Measurements from ENCODE around the gene TSPAN11.

Gene TSPAN11, protein sequence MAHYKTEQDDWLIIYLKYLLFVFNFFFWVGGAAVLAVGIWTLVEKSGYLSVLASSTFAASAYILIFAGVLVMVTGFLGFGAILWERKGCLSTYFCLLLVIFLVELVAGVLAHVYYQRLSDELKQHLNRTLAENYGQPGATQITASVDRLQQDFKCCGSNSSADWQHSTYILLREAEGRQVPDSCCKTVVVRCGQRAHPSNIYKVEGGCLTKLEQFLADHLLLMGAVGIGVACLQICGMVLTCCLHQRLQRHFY

GRCh38 chr12:30926243-30927221 lies at the start of gene TSPAN11:
Gene TSPAN11 (plus strand): TSS chr12:30926748. CDS start chr12:30953992, 27,244 bp downstream.
- peak; percentile 21 for DNase-seq (ENCODE audit: low read depth)
- H3K4me3 ChIP-seq (replicated peaks; ENCODE audit: low read depth, low read length): peak within 1 kb of the TSS; percentile 32
- TF ChIP-seq, protein P1, sequence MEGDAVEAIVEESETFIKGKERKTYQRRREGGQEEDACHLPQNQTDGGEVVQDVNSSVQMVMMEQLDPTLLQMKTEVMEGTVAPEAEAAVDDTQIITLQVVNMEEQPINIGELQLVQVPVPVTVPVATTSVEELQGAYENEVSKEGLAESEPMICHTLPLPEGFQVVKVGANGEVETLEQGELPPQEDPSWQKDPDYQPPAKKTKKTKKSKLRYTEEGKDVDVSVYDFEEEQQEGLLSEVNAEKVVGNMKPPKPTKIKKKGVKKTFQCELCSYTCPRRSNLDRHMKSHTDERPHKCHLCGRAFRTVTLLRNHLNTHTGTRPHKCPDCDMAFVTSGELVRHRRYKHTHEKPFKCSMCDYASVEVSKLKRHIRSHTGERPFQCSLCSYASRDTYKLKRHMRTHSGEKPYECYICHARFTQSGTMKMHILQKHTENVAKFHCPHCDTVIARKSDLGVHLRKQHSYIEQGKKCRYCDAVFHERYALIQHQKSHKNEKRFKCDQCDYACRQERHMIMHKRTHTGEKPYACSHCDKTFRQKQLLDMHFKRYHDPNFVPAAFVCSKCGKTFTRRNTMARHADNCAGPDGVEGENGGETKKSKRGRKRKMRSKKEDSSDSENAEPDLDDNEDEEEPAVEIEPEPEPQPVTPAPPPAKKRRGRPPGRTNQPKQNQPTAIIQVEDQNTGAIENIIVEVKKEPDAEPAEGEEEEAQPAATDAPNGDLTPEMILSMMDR (IDR thresholded peaks at IDR 0.05; ENCODE audit: low read length, missing control alignments): no peak

DNA sequence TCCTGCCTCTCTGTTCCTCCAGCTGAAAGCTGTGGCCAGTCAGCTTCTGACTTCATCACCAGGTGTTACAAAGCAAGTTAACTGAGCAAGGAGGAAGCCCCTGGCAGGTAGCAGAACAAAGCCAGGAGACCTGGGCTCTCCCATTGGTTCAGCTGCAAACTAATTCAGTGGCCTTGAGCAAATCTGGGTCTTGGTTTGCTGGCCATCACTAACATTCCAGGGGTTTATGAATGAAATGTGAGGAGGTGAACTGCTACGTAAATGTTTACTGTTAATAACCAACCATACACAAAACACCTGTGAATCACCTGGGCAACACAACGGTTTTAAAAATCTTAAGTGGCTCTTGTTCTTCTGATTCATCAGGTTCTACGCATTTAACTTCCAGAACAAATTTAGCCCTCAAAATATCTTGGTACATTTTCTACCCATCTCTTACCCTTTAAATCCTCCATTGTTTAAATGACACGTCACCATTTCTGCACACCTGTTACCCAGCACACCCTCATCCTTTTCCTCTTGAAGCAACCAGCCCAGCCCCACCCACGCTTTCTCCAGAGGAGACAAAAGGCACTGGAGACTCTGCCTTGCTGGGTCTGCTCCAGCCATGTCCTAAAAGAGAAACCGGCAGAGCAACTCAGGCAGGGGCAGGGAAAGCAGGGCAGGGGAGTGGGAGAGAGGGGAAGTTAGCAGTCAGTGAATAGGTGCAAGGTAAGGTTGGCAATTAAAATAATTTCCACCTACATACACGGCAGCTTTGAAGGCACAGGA lies 49.3 kb upstream of the TSPAN11 start:
- TF ChIP-seq, protein P1 (IDR thresholded peaks at IDR 0.05; ENCODE audit: low read length, missing control alignments): no peak
- H3K4me3 ChIP-seq (replicated peaks; ENCODE audit: low read depth, low read length): no peak overlapping the region
- DNase-seq (ENCODE audit: low read depth): no peak

GRCh38 chr12:30878024-30878423 lies 48.5 kb upstream of the TSPAN11 start:
- TF ChIP-seq, protein P1 (IDR thresholded peaks at IDR 0.05; ENCODE audit: low read length, missing control alignments): no peak

GRCh38 chr12:30880061-30880460 lies 46.5 kb upstream of the TSPAN11 start:
- DNase-seq (ENCODE audit: low read depth): no peak

More at GRCh38 chr12:30878024-30878423, 48.5 kb upstream of the TSPAN11 start:
- H3K4me3 ChIP-seq (replicated peaks; ENCODE audit: low read depth, low read length): no peak overlapping the region
- no peak for DNase-seq (ENCODE audit: low read depth)

DNA sequence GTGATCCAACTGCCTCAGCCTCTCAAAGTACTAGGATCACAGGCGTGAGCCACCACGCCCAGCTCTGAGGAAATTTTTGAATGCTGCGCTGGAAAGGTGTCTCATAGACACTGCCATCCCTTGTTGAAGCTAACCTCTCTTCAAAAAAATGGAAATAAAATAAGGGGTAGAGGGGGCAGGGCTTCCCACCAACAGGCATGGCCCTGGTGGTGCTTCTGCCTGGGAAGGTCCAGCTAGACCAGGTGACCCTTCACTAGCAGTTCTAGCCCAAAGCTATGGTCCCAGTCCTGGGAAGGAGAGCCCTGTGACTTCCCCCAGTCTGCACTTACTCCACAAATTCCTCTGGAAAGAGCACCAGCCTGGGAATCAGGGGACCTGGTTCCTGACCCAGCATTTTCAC lies 45.7 kb upstream of the TSPAN11 start:
- no peak for DNase-seq (ENCODE audit: low read depth)
- H3K4me3 ChIP-seq (replicated peaks; ENCODE audit: low read depth, low read length): no peak overlapping the region
- TF ChIP-seq, protein P1 (IDR thresholded peaks at IDR 0.05; ENCODE audit: low read length, missing control alignments): no peak

More at GRCh38 chr12:30880061-30880460, 46.5 kb upstream of the TSPAN11 start:
- TF ChIP-seq, protein P1 (IDR thresholded peaks at IDR 0.05; ENCODE audit: low read length, missing control alignments): no peak
- no peak overlapping the region for H3K4me3 ChIP-seq (replicated peaks; ENCODE audit: low read depth, low read length)

DNA sequence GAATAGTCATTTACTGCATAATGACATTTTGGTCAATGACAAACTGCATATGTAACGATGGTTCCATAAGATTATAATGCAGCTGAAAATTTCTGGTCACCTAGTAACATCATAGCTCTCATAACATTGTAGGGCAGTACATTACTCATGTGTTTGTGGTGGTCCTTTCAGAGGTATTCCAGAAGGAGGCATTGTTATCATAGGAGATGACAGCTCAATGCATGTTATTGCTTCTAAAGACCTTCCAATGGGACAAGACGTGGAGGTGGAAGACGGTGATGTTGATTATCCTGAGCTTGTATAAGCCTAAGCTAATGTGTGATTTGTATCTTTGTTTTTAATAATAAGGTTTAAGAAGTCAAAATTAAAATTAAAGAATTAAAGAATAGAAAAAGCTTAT lies 43.8 kb upstream of the TSPAN11 start:
- H3K4me3 ChIP-seq (replicated peaks; ENCODE audit: low read depth, low read length): no peak overlapping the region
- TF ChIP-seq, protein P1 (IDR thresholded peaks at IDR 0.05; ENCODE audit: low read length, missing control alignments): no peak
- DNase-seq (ENCODE audit: low read depth): no peak
